Keratinocyte (primary cell): ENCODE measurements around the gene LRRIQ4. TPM values are rescaled to one million over a fixed set of nuclear protein-coding genes. Genes with fewer than 3 reads are reported as not detected.

Experiments used
- DNase-seq: peaks from one replicate; pipeline ENCODE4 v3.0.0-alpha.2; 2011; ENCODE audit warnings: low read depth, missing footprints, low spot score
- FAIRE-seq: peaks from 2 replicates; lab custom pipeline; 2011; peaks lifted over from hg19 to GRCh38; lab: Jason Lieb, UNC
- H2AFZ ChIP-seq: 2 replicates; pipeline ENCODE4 v1.6.0; 2012; ENCODE audit warnings: low read length, control low read depth, inconsistent platforms; ENCODE audit not compliant: control insufficient read depth
- H3K27ac ChIP-seq: 2 replicates; pipeline ENCODE4 v1.5.1; 2011; ENCODE audit warnings: low read length; ENCODE audit not compliant: control insufficient read depth, insufficient read depth
- H3K27me3 ChIP-seq: 3 replicates; pipeline ENCODE4 v1.6.0; 2011; ENCODE audit warnings: low read length; ENCODE audit not compliant: control insufficient read depth, insufficient read depth; ENCODE audit errors: extremely low read depth
- H3K36me3 ChIP-seq, 2 experiments: 2 replicates in 1 of 2; 3 replicates in 1 of 2; pipeline ENCODE4 v1.5.1; 2011; ENCODE audit warnings: low read length in 2 of 2, mild to moderate bottlenecking in 1 of 2; ENCODE audit not compliant: control insufficient read depth in 2 of 2, insufficient read depth in 2 of 2; ENCODE audit errors: extremely low read depth in 1 of 2
- H3K4me1 ChIP-seq: 3 replicates; pipeline ENCODE4 v1.5.1; 2011; ENCODE audit warnings: low read length; ENCODE audit not compliant: control insufficient read depth, insufficient read depth; ENCODE audit errors: extremely low read depth
- H3K4me2 ChIP-seq: 3 replicates; pipeline ENCODE4 v1.6.0; 2011; ENCODE audit warnings: low read depth, low read length; ENCODE audit not compliant: control insufficient read depth, insufficient read depth; ENCODE audit errors: extremely low read depth
- H3K4me3 ChIP-seq, 3 experiments: fragments of 200-600 bp in 1 of 3; sonication (generic) in 1 of 3; 2 replicates in 2 of 3; 3 replicates in 1 of 3; pipeline ENCODE4 v1.5.1; 2011 to 2016; ENCODE audit warnings: low read length in 3 of 3, mild to moderate bottlenecking in 3 of 3, control low read depth in 2 of 3, inconsistent platforms in 1 of 3, low read depth in 1 of 3, mixed read lengths in 1 of 3, mixed run types in 1 of 3, moderate library complexity in 1 of 3; ENCODE audit not compliant: control insufficient read depth in 2 of 3, insufficient read depth in 2 of 3; ENCODE audit errors: extremely low read depth in 1 of 3
- H3K79me2 ChIP-seq: 2 replicates; pipeline ENCODE4 v1.6.0; 2012; ENCODE audit warnings: low read length; ENCODE audit not compliant: control insufficient read depth, insufficient read depth
- H3K9ac ChIP-seq: 3 replicates; pipeline ENCODE4 v1.6.0; 2011; ENCODE audit warnings: low read length; ENCODE audit not compliant: control insufficient read depth, insufficient read depth; ENCODE audit errors: extremely low read depth
- H3K9me1 ChIP-seq: 3 replicates; pipeline ENCODE4 v1.6.0; 2011; ENCODE audit warnings: low read length; ENCODE audit not compliant: control insufficient read depth, insufficient read depth; ENCODE audit errors: extremely low read depth
- H3K9me3 ChIP-seq: 2 replicates; pipeline ENCODE4 v1.5.1; 2012; ENCODE audit warnings: low read depth, low read length; ENCODE audit not compliant: control insufficient read depth
- H4K20me1 ChIP-seq: 3 replicates; pipeline ENCODE4 v1.6.0; 2011; ENCODE audit warnings: low read length; ENCODE audit not compliant: control insufficient read depth, insufficient read depth; ENCODE audit errors: extremely low read depth
- EZH2 ChIP-seq: IDR thresholded peaks from one replicate; pipeline ENCODE4 v1.6.1; 2012; ENCODE audit warnings: inconsistent platforms, mild to moderate bottlenecking, low read length, moderate library complexity
- dilution Hi-C: fragments of 300-500 bp; cut with MboI; formaldehyde crosslinking; loops from one replicate; pipeline ENCODE4 v1.7.0; 2020; ENCODE audit warnings: low sequenced_read_pairs; ENCODE audit not compliant: extremely low pct_ligation_motif_present
- polyA plus RNA-seq, 5 experiments: library from polyadenylated mRNA; depleted of rRNA in 3 of 5; stranded (reverse) in 3 of 5; stranded (forward) in 1 of 5; unstranded in 1 of 5; fragments of >200 nt; gene quantifications; 1 replicate in 1 of 5; 2 replicates in 3 of 5; 3 replicates in 1 of 5; pipeline versions ENCODE4 v1.2.1 to v1.2.3, GENCODE V29; 2011 to 2012; ENCODE audit warnings: missing spikeins in 2 of 5, low read depth in 1 of 5, low replicate concordance in 1 of 5
- TF ChIP-seq, protein P1 (sequence below), 3 experiments: IDR thresholded peaks in 1 of 3; conservative IDR thresholded peaks in 1 of 3; optimal IDR thresholded peaks in 1 of 3; 2 replicates in 2 of 3; 3 replicates in 1 of 3; pipeline versions ENCODE3 to v1.5.1; 2011; ENCODE audit warnings: low read length in 3 of 3, mild to moderate bottlenecking in 3 of 3, moderate library complexity in 2 of 3, control low read depth in 1 of 3, inconsistent platforms in 1 of 3; ENCODE audit not compliant: insufficient read depth in 2 of 3; ENCODE audit errors: extremely low read depth in 1 of 3

Gene LRRIQ4
- polyA plus RNA-seq, 1 donor (not counting 4 experiments of a cell fraction or from before 2014, with no cell fraction given): not detected

DNA sequence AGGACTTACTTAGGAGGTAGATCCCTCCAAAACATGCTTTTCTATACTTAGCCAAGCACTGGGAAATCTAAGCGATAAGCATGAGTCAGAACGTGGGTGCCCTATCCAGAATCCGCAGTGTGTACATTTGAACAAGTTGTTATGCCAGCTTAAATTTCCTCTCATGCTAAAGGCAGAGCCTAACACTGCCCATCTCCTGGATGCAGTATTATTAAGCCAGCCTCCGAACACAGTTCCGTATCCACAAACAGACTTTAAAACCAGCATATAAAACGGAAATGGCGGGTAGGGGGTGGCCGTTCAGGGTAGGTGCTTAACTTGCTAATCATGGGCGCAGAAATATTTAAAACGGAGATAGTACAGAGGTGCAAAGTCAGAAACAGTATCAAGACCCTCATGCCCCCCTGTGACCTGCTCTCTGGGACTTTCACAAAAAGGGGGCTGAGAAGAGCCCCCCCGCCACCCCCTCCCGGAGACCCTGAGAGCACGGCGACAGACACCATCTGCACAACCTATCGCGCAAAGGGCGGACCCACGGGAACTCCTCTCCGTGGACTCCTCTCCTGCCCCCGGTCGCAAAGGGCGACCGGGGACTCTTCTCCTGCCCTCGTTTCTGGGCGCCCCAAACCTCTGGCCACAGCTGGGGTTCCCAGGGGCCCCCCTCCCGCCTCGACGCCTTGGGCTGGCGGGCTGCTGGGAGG lies 889 bp upstream of the LRRIQ4 start:
- DNase-seq: no peak
- Histone ChIP-seq H4K20me1 (no peaks in the 10 kb centered on the region), H3K9me1 (no peaks in the 10 kb centered on the region), H2AFZ (peak overlapping the region; percentile 91), H3K36me3 (no peaks in the 10 kb centered on the region), H3K4me1 (peaks cover 7% of the 10 kb centered on the region), H3K9ac (peak overlapping the region; percentile 61), H3K9me3 (peaks cover 3% of the 10 kb centered on the region), H3K4me2 (peak overlapping the region; percentile 72), H3K79me2 (no peaks in the 10 kb centered on the region), H3K4me3 (peak overlapping the region; percentile 31 to 64 (median 42)), H3K27ac (no peak overlapping the region), H3K27me3 (no peaks in the 10 kb centered on the region)
- TF ChIP-seq, protein P1, sequence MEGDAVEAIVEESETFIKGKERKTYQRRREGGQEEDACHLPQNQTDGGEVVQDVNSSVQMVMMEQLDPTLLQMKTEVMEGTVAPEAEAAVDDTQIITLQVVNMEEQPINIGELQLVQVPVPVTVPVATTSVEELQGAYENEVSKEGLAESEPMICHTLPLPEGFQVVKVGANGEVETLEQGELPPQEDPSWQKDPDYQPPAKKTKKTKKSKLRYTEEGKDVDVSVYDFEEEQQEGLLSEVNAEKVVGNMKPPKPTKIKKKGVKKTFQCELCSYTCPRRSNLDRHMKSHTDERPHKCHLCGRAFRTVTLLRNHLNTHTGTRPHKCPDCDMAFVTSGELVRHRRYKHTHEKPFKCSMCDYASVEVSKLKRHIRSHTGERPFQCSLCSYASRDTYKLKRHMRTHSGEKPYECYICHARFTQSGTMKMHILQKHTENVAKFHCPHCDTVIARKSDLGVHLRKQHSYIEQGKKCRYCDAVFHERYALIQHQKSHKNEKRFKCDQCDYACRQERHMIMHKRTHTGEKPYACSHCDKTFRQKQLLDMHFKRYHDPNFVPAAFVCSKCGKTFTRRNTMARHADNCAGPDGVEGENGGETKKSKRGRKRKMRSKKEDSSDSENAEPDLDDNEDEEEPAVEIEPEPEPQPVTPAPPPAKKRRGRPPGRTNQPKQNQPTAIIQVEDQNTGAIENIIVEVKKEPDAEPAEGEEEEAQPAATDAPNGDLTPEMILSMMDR (optimal IDR thresholded peaks at IDR 0.05 in 1 of 3, IDR thresholded peaks at IDR 0.05 in 1 of 3, conservative IDR thresholded peaks at IDR 0.05 in 1 of 3; ENCODE audit: extremely low read depth in 1 of 3, insufficient read depth in 2 of 3, low read length in 3 of 3): no peak
- peak; percentile 64 for FAIRE-seq
- dilution Hi-C loops: no loop called here

DNA sequence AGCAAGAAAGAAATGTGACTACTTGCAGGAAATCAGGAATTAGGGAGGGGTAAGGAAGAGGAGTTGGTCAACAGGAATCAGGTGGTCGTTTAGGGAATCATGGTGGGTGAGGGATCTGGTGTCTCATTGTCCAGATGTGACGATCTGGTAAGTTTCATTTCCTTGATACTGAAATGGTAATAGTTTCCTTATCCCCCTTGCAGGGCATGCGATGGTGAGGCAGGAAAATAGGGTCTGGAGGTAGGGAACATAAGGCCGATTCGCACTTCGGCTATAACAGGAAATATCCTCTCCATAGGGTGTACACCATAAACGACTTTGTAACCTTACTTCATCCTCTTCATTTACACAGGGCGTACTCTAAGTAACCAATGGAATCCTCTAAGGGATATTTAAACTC lies 608 bp downstream of the LRRIQ4 start:
- Histone ChIP-seq H3K27me3 (peaks cover 5% of the 10 kb centered on the region), H4K20me1 (no peaks in the 10 kb centered on the region), H3K4me1 (peaks cover 7% of the 10 kb centered on the region), H3K4me3 (no peak overlapping the region), H3K4me2 (peak overlapping the region; percentile 72), H3K9ac (no peak overlapping the region), H2AFZ (peak overlapping the region; percentile 29), H3K79me2 (no peaks in the 10 kb centered on the region), H3K27ac (no peak overlapping the region), H3K36me3 (no peaks in the 10 kb centered on the region), H3K9me3 (peaks cover 3% of the 10 kb centered on the region), H3K9me1 (no peaks in the 10 kb centered on the region)
- dilution Hi-C loops: no loop called here
- peak; percentile 13 for FAIRE-seq
- DNase-seq: no peak
- TF ChIP-seq, protein P1 (optimal IDR thresholded peaks at IDR 0.05 in 1 of 3, IDR thresholded peaks at IDR 0.05 in 1 of 3, conservative IDR thresholded peaks at IDR 0.05 in 1 of 3; ENCODE audit: extremely low read depth in 1 of 3, insufficient read depth in 2 of 3, low read length in 3 of 3): no peak
- TF ChIP-seq EZH2: no peak
